Right ventricle myocardium superior (tissue), 1 donor: Measurements from ENCODE around the gene PTAR1. TPM values are rescaled to one million over a fixed set of nuclear protein-coding genes. Genes with fewer than 3 reads are reported as not detected.
A peak's percentile ranks its signal among the peaks of the same experiment; 100 is the strongest.

Source experiments
- ATAC-seq: fragments of 200-7000 bp; cut with Tn5 transposase; one replicate; pipeline ENCODE4 v1.9.1; 2020; ENCODE audit warnings: mild to moderate bottlenecking; ENCODE audit not compliant: poor library complexity
- DNase-seq: peaks from one replicate; pipeline ENCODE4 v3.0.0-alpha.2; 2020
- intact Hi-C: fragments of 100-400 bp; cut with DNase I; formaldehyde crosslinking; loops from one replicate; pipeline ENCODE4 v1.11.2; 2022
- total RNA-seq: library from RNA; stranded (reverse); fragmentation: NEBNext Ultra II Directional; extraction: Animal tissue kit (Norgen Biotek cat#: 25700); gene quantifications from one replicate; pipeline ENCODE4 v1.2.1, GENCODE V29; 2021
- donor health status: DM: no; HTN: yes; CAD: no; lungs with severe emphysema.

The PTAR1 gene
- total RNA-seq, 1 donor from 2014 or later = 22.5 TPM

DNA sequence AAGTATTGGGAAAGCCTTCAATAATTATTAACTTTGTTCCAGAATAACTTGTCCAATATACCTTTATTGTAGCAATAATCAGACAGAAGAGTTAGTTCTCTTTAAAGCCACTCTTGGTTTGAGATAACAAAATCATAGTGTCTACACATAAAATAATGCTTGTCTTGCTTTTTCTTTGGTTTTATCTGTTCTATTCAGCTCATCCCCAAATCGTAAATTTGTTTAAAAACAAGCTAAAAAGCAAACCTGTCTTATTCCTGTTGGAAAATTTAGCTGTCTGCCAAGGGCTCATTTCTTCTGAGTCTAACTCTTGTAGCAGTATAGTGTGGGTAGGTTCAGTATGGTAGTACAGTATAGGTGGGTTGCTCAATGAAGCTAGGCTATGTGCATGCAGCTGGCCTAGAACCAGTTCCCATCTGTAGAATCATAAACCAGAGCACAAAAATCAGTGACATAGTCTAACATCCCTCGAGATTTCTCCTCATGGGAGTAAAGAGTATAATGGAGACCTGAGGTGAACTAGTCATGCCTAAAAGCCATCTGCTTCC lies 69.7 kb downstream of the PTAR1 start:
- no peak for DNase-seq
- intact Hi-C loops = no loop called here
- no peak for ATAC-seq

DNA sequence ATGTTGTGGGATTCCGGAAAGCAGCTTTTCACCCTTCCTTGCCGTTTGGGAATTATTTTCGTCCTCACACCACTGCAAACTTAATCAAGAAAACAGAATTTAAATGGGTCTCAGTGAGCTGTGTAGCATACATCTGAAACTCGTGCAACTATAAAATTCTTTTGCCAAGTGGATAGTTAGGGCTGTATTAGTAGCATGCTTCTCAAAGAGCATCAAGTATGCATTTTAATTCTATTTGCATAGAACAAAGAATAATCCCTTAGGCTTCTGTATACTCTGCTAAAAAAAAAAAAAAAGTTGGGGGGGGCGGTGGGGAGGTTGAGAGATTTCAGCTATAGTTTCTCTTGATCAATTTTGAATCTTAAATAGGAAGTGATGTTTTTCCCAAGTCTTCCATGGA lies 75.9 kb downstream of the PTAR1 start:
- DNase-seq = no peak
- intact Hi-C loops = no loop called here
- no peak for ATAC-seq

DNA sequence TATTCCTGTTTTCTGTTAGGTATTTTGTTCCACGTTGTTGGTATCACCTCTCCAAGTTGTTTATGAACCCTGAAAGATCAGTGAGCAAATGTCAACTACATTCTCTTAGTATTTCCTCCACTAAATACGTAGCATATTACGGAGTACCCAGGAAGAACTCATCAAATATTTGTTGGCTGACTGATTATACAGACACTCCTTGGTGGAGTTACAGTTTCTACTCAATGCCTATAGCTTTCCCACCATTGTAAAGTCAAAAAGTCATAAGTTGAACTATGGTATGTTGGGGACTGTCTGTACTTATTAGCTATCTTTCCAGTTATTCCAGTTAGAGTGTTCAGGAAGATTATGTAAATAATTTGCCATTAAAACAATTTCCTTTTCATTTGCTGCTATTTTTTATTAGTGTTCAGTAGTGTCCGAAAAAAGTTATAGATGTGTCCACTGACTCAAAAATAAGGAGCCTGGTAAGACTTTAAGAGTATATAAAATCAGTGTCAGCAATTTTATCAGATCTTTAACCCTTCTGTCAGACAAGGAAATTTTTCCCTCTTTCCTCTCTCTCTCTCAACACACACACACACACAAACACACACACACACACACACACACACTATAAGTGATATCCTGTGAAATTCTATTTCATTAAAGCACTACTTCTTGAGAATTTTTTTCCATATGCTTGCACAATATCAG lies 80.8 kb downstream of the PTAR1 start:
- DNase-seq (no peak), ATAC-seq (no peak)
- intact Hi-C loops = no loop called here

DNA sequence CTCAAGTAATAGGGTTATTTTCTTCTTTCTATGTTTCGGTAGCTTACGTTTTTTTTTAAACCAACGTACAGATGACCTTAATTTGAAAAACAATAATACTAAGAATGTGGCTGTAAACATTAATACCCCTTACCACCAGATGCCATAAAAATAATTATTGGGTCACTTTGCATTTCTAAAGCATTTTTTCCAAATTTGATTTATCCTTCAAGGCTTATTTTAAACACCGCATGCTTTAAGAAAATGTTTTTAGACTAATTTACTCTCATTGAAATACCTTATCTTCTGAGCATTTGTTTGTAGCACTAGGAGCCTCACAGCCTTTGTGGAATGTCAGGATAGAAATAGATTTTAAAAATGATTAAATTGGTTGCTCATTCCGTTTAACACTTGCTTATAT lies 81.9 kb downstream of the PTAR1 start:
- ATAC-seq (no peak), DNase-seq (no peak)
- intact Hi-C loops = no loop called here

DNA sequence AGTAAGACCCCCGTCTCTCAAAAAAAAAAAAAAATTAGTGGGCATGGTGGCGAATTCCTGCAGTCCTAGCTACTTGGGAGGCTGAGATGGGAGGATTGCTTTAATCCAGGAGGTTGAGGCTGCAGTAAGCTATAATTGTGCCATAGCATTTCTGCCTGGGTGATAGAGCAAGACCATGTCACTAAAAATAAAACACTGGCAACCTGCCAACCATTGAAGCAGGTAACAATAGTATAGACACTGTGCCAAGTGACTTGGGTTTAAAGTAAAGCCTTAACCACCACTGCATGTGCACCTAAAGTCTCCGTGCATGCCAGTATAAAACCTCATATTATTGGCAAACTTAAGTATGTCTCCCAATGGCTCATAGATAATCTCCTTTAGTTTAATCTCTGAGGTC lies 84.2 kb downstream of the PTAR1 start:
- intact Hi-C loops = no loop called here

DNA sequence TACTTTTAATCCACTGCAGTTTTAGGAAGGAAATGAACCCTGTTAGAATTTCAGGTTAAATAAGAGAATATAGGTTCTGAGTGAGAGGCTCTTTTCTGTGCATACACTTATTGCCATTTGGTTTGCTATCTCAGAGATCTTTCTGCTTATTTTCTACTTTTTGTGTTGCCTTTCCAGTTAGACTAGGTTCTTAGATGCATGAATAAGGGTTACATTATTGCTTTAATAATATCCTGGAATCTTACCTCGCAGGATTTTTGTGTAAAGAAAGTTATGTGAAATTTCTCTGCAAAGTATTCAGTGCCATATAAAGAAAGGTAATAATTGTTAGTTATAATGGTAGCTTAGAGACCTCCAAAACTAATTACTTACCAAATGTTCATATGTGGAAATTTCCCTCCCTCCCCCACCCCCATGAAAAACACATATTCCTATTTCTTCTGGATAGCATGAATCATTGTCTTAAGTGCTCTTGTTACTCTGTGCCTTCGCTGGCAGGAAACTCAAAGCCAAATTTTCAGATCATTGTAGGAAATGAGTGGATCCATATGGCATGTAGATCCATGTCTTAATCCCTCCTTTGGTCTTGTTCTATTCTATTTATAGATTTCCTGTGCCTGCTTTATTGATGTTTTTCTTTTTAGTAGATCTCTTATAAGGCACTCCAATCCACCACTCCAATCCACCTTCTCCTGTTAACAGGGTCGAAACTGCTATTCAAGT lies 84.9 kb downstream of the PTAR1 start:
- no peak for DNase-seq
- intact Hi-C loops = loop anchor here (5.0 kb wide), 1 partner anchor 82 kb away; no protein-coding TSS in a partner anchor
- no peak for ATAC-seq

More for the DNA sequence above, 84.2 kb downstream of the PTAR1 start:
- DNase-seq (no peak), ATAC-seq (no peak)

DNA sequence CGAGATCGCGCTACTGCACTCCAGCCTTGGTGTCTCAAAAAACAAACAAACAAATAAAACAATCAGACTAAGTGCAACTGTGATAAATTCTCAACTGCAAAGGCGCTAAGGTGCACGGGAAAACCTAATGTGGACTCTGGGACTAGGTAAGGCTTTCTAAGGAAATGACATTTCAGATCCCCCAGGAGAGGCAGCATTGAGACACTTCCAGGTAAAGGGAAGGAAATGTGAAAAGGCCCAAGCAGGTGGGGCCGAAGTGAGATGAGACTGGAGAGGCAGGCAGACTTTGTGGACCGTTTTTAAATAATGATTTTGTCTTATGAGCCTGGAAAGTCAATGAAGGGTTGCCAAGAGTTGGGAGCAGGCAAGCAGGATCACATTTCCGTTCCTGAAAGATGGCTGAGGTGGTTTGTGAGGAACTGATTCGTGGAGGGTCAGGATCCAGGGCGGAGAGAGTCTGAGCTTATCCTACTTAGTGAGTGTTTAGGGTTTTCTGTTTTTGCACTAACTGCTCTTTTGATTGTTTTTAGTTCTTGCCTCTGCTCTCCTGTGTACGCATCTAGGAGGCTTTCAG lies 85.6 kb downstream of the PTAR1 start:
- ATAC-seq (no peak), DNase-seq (no peak)
- intact Hi-C loops = loop anchor here (5.0 kb wide), 1 partner anchor 83 kb away; no protein-coding TSS in a partner anchor

DNA sequence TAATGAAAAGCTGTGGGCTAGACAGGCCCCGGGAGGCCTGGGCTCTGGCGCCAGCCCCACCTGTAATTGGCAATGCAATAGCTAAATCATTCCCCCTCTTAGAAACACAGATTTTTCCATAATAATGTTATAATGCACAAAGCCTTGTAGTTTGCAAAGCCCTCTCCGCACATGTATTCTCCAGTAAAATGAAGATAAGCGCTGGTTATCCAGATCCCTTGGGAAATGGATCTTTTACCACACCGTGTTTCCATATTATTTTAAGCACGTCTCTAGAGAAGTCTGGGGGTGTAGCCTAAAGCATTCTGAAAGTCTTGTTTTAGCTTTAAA lies 86.5 kb downstream of the PTAR1 start:
- ATAC-seq (no peak), DNase-seq (no peak)
- intact Hi-C loops = loop anchor here (5.0 kb wide), 1 partner anchor 84 kb away; no protein-coding TSS in a partner anchor

DNA sequence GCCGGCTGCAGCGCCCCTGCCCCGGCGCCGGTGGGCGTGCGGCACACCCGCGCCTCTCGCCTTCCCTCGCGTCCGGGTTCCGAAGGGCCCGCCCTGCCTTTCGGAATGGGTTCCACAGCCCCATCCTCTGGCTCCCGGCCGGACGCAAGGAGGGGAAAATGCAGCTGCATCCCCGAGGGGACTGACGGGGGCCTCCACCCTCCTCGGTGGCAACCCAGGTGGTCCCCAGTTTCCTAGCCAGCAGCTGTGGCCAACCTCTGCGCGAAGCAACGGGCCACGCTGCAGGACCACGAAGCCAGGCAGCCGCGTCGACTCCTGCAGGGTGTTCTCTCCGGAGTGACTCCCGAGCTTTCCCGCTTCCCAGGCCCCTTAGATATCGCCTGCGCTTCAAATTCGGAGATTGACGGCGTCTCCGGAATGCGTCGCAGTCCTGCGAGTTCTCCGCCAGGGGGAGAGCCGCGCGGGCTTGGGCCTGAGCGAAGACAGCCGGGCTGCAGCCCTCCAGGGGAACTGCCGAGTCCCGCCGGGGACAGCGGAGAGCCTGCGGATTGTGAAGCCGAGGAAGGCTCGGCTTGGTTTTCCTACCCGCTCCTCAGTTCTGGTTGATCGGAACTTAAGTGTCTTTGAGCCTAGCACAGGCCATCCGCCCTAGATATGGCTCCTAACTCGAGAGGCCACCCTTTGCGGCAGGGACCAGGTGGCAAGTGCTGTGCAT lies 87.1 kb downstream of the PTAR1 start:
- intact Hi-C loops = loop anchor here (5.0 kb wide), 1 partner anchor 85 kb away; no protein-coding TSS in a partner anchor
- peak; percentile 93 for ATAC-seq
- peak; percentile 91 for DNase-seq

DNA sequence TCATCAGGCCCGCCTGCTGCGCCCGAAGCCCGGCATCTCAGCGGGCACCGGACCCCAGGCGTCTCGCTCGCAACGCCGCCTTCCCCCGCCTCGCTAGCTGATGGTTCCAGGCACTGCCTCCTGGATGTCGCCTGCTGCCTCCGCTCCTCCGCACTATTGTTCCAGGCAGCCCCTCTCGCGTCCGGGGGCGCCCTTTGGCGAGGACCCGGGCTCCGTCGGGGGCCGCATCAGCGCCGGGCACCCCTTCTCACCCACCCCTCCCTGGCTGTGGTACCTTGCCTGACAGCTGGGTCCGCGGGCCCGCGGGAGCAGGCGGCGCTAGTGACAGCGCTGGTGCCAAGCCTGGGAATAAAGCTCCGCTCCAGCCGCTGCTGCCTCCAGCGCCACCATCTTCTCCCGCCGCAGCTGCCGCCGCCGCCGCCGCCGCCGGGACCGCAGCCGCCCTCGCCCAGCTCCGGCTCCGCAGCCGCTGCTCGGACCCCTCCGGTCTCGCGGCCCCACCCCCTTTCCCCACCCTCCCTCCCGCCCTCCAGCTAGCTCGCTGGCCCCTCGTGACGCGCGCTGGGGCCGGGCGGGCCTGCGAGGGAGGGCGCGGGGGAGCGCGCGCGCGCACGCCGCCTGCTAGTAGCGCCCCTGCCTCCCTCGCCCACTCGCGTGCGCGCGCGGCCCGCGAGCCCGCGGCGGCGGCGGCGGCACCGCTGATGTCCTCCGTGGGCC lies 87.8 kb downstream of the PTAR1 start, which contains the start of gene APBA1:
TSS of gene APBA1 (minus strand) at position 493 of the 717 bp plus-strand sequence.
- intact Hi-C loops = loop anchor here (5.0 kb wide), 1 partner anchor 85 kb away; no protein-coding TSS in a partner anchor
- peak; percentile 86 for DNase-seq

DNA sequence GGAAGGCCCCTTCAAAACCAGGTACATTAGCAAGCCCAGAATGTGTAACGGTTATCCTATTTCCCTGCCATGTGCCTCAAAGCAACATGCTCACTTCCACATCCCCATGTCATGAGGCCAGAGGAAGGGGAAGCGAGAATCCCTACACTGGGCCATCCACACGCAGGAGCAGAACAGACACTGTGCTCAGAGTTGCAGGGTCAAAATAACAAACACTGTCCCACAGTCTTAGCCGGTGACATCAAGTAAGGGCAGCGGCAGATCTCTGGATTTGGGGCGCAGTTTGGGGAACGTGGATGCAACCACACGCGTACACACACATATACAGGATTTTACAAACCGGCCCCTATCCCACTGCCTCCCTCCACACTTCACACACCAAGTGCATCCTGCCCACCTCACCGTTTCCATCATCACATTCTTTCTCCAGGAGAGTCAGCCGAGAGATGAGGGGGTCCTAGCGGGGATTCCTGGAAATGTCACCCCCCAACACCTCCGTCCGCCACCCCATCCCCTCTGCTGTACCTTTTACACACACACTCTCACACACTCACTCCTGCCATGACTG lies 88.4 kb downstream of the PTAR1 start:
- intact Hi-C loops = loop anchor here (5.0 kb wide), 1 partner anchor 86 kb away; no protein-coding TSS in a partner anchor
- DNase-seq (no peak), ATAC-seq (peak; percentile 40)

More for the DNA sequence above, 87.8 kb downstream of the PTAR1 start, which contains the start of gene APBA1:
- ATAC-seq = peak; percentile 88

DNA sequence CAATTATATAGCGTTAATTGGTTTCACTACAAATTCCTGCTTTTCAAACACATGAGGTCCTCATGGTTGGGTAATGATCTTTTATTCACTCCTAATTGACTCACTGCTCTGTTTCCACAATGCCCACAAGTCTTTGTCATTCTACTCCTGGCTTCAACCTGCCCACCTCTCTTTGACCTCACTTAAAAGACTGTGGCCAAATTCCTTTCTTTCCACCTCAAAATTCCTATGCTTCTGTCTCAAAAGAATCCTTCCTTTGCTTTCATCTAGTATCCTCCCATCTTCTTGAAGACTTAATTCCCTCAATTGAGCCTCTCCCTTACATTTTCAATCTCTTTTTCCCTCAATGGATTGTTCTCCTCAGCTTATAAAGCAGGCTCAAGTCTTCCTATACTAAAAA lies 92.5 kb downstream of the PTAR1 start:
- no peak for DNase-seq
- ATAC-seq = no peak
- intact Hi-C loops = no loop called here

DNA sequence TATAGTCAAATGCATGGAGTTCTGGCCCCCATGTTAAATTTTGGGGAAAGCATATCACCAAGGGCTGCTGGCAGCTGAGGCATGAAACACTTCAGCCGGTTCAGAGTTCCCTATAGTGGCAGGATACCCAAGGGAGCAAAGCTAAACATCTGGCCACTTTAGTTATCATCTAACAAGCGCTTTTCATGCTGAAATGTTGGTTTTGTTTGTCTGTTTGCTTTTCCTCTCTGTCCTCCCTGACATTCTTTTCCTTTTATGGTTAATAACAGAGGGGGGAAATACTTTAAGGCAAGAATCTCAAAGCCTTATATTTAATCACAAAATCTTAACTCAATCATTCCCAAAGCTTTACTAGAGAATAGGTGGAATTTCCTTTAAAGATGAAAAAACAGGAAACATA lies 99.5 kb downstream of the PTAR1 start:
- DNase-seq = no peak
- no peak for ATAC-seq
- intact Hi-C loops = no loop called here

Other genes with a start within 250 kb of the PTAR1 start
- 2.0 TPM for gene APBA1, start 87.6 kb downstream of the PTAR1 start, total RNA-seq
- not detected for gene CFAP95, start 60.8 kb upstream of the PTAR1 start, total RNA-seq